A204.1 (cell line): ENCODE data around the gene RAB9A.
"Not testable (repeated sequence)": the region's sequence is repeated elsewhere in the genome, so short reads cannot be mapped to it uniquely, and the experiment has no call there.

Experiments
- FAIRE-seq: peaks from 2 replicates; lab custom pipeline; 2012; peaks lifted over from hg19 to GRCh38; lab: Jason Lieb, UNC

Gene RAB9A

GRCh38 chrX:13702111-13702789 lies 13.3 kb downstream of the RAB9A start:
- FAIRE-seq = no peak

- no peak for FAIRE-seq
Measured at GRCh38 chrX:13703135-13703534, 14.2 kb downstream of the RAB9A start.

- no peak for FAIRE-seq
Measured at GRCh38 chrX:13703589-13703988, 14.7 kb downstream of the RAB9A start.

GRCh38 chrX:13711141-13711540 lies 22.2 kb downstream of the RAB9A start:
- FAIRE-seq = no peak

- FAIRE-seq = no peak
Measured at GRCh38 chrX:13716455-13716854, 27.5 kb downstream of the RAB9A start.

- FAIRE-seq = no peak
Measured at GRCh38 chrX:13716905-13717304, 28.0 kb downstream of the RAB9A start.

- FAIRE-seq = no peak
Measured at GRCh38 chrX:13717700-13718472, 29.0 kb downstream of the RAB9A start.

- FAIRE-seq = no peak
Measured at GRCh38 chrX:13719192-13719856, 30.4 kb downstream of the RAB9A start.

GRCh38 chrX:13721371-13721770 lies 32.4 kb downstream of the RAB9A start:
- FAIRE-seq = no peak

GRCh38 chrX:13721819-13722519 lies 33.0 kb downstream of the RAB9A start:
- no peak for FAIRE-seq

- not testable (repeated sequence) for FAIRE-seq
Measured at GRCh38 chrX:13724878-13725277, 36.0 kb downstream of the RAB9A start.

GRCh38 chrX:13726583-13726982 lies 37.7 kb downstream of the RAB9A start:
- FAIRE-seq = not testable (repeated sequence)

- not testable (repeated sequence) for FAIRE-seq
Measured at GRCh38 chrX:13730523-13730922, 41.6 kb downstream of the RAB9A start.

GRCh38 chrX:13732246-13733067 lies 43.5 kb downstream of the RAB9A start:
- no peak for FAIRE-seq

- no peak for FAIRE-seq
Measured at GRCh38 chrX:13733506-13733905, 44.6 kb downstream of the RAB9A start.

GRCh38 chrX:13734278-13735172 lies 45.6 kb downstream of the RAB9A start, which contains the start of the genes OFD1 and TRAPPC2:
TSS of gene OFD1 (plus strand) at chrX:13734748. CDS start at chrX:13735072, 324 bp downstream.
TSS of gene TRAPPC2 (minus strand) at chrX:13734620. CDS start at chrX:13719963, 14,657 bp downstream.
- FAIRE-seq = peak; percentile 98

GRCh38 chrX:13741695-13742094 lies 52.8 kb downstream of the RAB9A start:
- no peak for FAIRE-seq

- no peak for FAIRE-seq
Measured at GRCh38 chrX:13742397-13743176, 53.7 kb downstream of the RAB9A start.

- FAIRE-seq = peak; percentile 41
Measured at GRCh38 chrX:13747836-13748235, 58.9 kb downstream of the RAB9A start.

- no peak for FAIRE-seq
Measured at GRCh38 chrX:13748486-13748885, 59.6 kb downstream of the RAB9A start.
